ENCODE data around the gene MCM3. TPM values are rescaled to one million over a fixed set of nuclear protein-coding genes. Genes with fewer than 3 reads are reported as not detected.

Gene MCM3
- total RNA-seq, 3 donors from 2014 or later (not counting 1 experiment from before 2014, with no cell fraction given): 26.4 to 46.2 (median 31.5) TPM

- TF ChIP-seq, protein P1, sequence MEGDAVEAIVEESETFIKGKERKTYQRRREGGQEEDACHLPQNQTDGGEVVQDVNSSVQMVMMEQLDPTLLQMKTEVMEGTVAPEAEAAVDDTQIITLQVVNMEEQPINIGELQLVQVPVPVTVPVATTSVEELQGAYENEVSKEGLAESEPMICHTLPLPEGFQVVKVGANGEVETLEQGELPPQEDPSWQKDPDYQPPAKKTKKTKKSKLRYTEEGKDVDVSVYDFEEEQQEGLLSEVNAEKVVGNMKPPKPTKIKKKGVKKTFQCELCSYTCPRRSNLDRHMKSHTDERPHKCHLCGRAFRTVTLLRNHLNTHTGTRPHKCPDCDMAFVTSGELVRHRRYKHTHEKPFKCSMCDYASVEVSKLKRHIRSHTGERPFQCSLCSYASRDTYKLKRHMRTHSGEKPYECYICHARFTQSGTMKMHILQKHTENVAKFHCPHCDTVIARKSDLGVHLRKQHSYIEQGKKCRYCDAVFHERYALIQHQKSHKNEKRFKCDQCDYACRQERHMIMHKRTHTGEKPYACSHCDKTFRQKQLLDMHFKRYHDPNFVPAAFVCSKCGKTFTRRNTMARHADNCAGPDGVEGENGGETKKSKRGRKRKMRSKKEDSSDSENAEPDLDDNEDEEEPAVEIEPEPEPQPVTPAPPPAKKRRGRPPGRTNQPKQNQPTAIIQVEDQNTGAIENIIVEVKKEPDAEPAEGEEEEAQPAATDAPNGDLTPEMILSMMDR (IDR thresholded peaks at IDR 0.05): no peak
- Mint-ChIP-seq H3K9me3 (no peaks in the 10 kb centered on the region), H3K36me3 (no peaks in the 10 kb centered on the region), H3K27me3 (ENCODE audit: low read depth in 2 of 2) (no peaks in the 10 kb centered on the region), H3K27ac (no peak overlapping the region), H3K4me3 (no peak overlapping the region), H3K4me1 (peaks cover 30 to 34% of the 10 kb centered on the region in 2 donors)
- intact Hi-C loops (cut with micrococcal nuclease): loop anchor here (5.0 kb wide), 1 partner anchor 33 kb away; no protein-coding TSS in a partner anchor
- H3K4me1 ChIP-seq (ENCODE audit: control insufficient read depth, insufficient read depth, low read length): peaks cover 28% of the 10 kb centered on the region
- no peaks in the 10 kb centered on the region for H3K36me3 ChIP-seq (ENCODE audit: control insufficient read depth, insufficient read depth, low read length)
- DNase-seq (no peak), ATAC-seq (no peak)
- no peak overlapping the region for H3K4me3 ChIP-seq (ENCODE audit: low read length)
- no peaks in the 10 kb centered on the region for H3K27me3 ChIP-seq (ENCODE audit: control insufficient read depth, insufficient read depth, low read length)
- no peaks in the 10 kb centered on the region for H3K9me3 ChIP-seq (ENCODE audit: control insufficient read depth, insufficient read depth, low read length)
- 100% methylated on average over 1 of the region's 2 CpGs for WGBS (ENCODE audit: insufficient coverage)
- no peak overlapping the region for H3K27ac ChIP-seq (ENCODE audit: low read length)
These were observed 45.9 kb upstream of the MCM3 start for GRCh38 chr6:52330470-52330869.

DNA sequence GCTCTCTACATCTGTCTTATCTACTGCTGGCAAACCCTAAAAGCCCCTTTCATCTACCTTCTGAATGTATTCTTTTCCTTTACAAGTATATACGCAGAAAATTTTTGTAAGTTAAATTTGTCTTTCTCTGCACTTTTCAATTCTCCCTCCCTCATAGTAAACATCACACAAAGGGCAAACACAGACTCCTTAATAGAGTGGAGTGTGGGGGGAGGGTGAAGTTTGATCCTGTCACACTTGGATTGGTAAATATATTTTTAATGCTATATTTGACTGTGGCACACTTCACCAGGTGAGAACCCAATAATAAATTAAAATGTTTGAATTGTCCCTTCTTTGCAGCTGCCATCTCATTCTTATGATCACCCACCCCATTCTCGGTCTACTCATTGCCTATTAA lies 44.2 kb upstream of the MCM3 start:
- 86% methylated on average over 1 of the region's 2 CpGs for WGBS (ENCODE audit: insufficient coverage)
- H3K27ac ChIP-seq (ENCODE audit: low read length): no peak overlapping the region
- intact Hi-C loops (cut with micrococcal nuclease): no loop called here
- H3K4me3 ChIP-seq (ENCODE audit: low read length): no peak overlapping the region
- Mint-ChIP-seq H3K4me3 (no peak overlapping the region), H3K27ac (no peak overlapping the region), H3K4me1 (peaks cover 20 to 21% of the 10 kb centered on the region in 2 donors), H3K9me3 (no peaks in the 10 kb centered on the region), H3K27me3 (ENCODE audit: low read depth in 2 of 2) (no peaks in the 10 kb centered on the region), H3K36me3 (no peaks in the 10 kb centered on the region)
- ATAC-seq: no peak
- H3K27me3 ChIP-seq (ENCODE audit: control insufficient read depth, insufficient read depth, low read length): no peaks in the 10 kb centered on the region
- H3K9me3 ChIP-seq (ENCODE audit: control insufficient read depth, insufficient read depth, low read length): no peaks in the 10 kb centered on the region
- TF ChIP-seq, protein P1 (IDR thresholded peaks at IDR 0.05): no peak
- peaks cover 12% of the 10 kb centered on the region for H3K4me1 ChIP-seq (ENCODE audit: control insufficient read depth, insufficient read depth, low read length)
- DNase-seq: no peak
- no peaks in the 10 kb centered on the region for H3K36me3 ChIP-seq (ENCODE audit: control insufficient read depth, insufficient read depth, low read length)

DNA sequence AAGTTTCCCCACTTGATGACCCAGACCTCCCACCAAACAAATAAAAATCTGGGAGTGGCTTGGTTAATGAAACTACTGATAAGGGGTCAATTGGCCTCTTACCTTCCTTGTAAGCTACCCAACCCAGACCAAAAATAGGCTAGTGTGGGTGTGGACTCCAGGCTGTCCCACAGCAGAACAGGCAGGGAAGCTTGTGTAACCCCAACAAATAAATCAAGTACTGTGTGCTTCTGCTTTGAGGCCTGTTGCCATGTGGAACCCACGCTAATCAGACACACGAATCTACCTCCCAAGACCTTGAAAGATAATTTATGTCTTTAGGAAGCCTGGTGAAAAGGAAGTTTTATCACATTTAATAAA lies 43.7 kb upstream of the MCM3 start:
- ATAC-seq: no peak
- Mint-ChIP-seq H3K4me3 (no peak overlapping the region), H3K9me3 (no peaks in the 10 kb centered on the region)

More for the DNA sequence above, 43.7 kb upstream of the MCM3 start:
- intact Hi-C loops (cut with micrococcal nuclease): no loop called here
- H3K27ac ChIP-seq (ENCODE audit: low read length): no peak overlapping the region
- H3K4me1 ChIP-seq (ENCODE audit: control insufficient read depth, insufficient read depth, low read length): peaks cover 8% of the 10 kb centered on the region
- TF ChIP-seq, protein P1 (IDR thresholded peaks at IDR 0.05): no peak
- H3K36me3 ChIP-seq (ENCODE audit: control insufficient read depth, insufficient read depth, low read length): no peaks in the 10 kb centered on the region
- H3K36me3 Mint-ChIP-seq: no peaks in the 10 kb centered on the region
- H3K27me3 Mint-ChIP-seq (ENCODE audit: low read depth in 2 of 2): no peaks in the 10 kb centered on the region
- WGBS (ENCODE audit: insufficient coverage): no CpG with 5 or more reads among the region's 2 CpGs
- H3K4me3 ChIP-seq (ENCODE audit: low read length): no peak overlapping the region
- no peaks in the 10 kb centered on the region for H3K9me3 ChIP-seq (ENCODE audit: control insufficient read depth, insufficient read depth, low read length)
- no peak overlapping the region for H3K27ac Mint-ChIP-seq
- peaks cover 16% of the 10 kb centered on the region in 2 donors for H3K4me1 Mint-ChIP-seq
- H3K27me3 ChIP-seq (ENCODE audit: control insufficient read depth, insufficient read depth, low read length): no peaks in the 10 kb centered on the region
- DNase-seq: no peak

Measured in natural killer cell (primary cell).